DOHH2 (cell line): Measurements from ENCODE around the gene MLLT10.

Experiments used
- CTCF ChIP-seq: fragments of 200-600 bp; sonication (generic); IDR thresholded peaks from one replicate; pipeline ENCODE4 v1.5.1; 2014; ENCODE audit warnings: antibody characterized with exemption, mild to moderate bottlenecking, low read depth, low read length; ENCODE audit not compliant: poor library complexity, severe bottlenecking
- EZH2phosphoT487 ChIP-seq: fragments of 200-600 bp; sonication (generic); IDR thresholded peaks from 2 replicates; pipeline ENCODE4 v1.6.1; 2017; ENCODE audit warnings: borderline replicate concordance, mild to moderate bottlenecking, antibody characterized with exemption, low read length, moderate library complexity, mixed read lengths

GRCh38 chr10:21626457-21627161 is 92.6 kb downstream of the MLLT10 start:
- TF ChIP-seq EZH2phosphoT487: no peak
- TF ChIP-seq CTCF: no peak
